Activated CD4-positive, alpha-beta T cell treated with anti-CD3 and anti-CD28 coated beads, Interleukin-2, amount 50 U/mL, for 24 hours (primary cell): Measurements from ENCODE around the gene BICD1.
A peak's percentile ranks its signal among the peaks of the same experiment; 100 is the strongest.

Experiments
- DNase-seq, 2 donors: peaks; one replicate each; pipeline ENCODE4 v3.0.0-alpha.2; 2020; ENCODE audit warnings: low read depth in 1 of 2, low spot score in 1 of 2

Gene BICD1

DNA sequence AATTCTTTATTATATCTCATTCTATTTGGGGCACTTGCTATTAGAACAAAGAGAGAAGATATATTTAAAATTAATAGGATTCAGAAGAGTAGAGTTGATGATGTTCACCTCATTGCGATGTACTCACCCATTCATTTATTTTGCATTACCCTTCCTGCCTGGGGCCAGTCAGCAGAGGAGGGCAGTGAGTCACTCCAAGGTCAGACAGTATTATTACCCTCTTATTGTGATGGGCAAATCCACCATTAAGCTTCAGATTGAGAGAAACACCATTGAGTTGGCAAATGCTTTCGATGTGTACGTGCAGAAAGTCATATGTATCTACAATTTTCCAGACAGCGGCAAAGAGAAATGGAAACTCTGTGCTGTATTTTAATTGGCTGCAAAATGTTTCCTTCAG, 134.2 kb downstream of the BICD1 start:
- DNase-seq, result no peak

DNA sequence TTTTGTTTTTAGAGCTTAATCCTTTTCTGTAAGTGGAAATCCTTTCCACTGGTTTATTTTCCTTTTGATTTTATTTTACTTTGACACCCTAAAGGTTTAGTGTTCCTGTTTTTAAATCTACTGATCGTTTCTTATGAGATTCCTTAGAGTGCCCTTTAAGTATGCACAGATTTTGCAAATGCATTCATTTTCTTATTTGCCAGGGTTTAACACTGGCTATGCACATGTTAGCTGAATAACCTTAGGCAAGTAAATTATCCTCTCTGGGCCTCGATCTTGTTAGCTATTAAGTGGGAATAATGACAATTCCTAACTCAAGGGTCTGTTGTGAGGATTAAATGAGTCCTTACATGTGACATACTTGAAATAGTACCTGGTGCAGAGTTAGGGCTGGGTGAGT, 136.0 kb downstream of the BICD1 start:
- DNase-seq, result no peak

- DNase-seq, result no peak
These were observed 141.9 kb downstream of the BICD1 start for GRCh38 chr12:32248441-32249140.

DNA sequence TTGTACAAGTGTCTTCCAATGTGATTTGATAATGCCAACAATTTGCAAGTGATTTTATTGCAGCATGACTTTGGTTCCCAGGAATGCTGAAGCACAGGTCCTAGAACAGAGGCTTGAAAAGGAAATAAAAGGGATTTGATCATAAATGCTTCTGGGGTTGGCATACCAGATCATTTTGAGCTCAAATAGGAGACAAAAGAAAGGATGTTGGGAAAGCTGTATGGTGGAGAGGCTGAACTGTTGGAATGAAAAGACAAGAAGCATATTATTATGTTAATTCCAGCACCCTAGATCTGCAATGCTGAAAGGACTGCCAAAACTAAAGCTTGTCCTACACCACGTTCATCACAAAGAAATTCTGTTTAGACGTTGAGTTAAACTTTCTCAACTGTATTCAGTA, 143.1 kb downstream of the BICD1 start:
- no peak for DNase-seq

GRCh38 chr12:32252199-32253073, 145.8 kb downstream of the BICD1 start:
- no peak for DNase-seq

- DNase-seq, result no peak
These were observed 146.6 kb downstream of the BICD1 start for GRCh38 chr12:32253154-32253790.

DNA sequence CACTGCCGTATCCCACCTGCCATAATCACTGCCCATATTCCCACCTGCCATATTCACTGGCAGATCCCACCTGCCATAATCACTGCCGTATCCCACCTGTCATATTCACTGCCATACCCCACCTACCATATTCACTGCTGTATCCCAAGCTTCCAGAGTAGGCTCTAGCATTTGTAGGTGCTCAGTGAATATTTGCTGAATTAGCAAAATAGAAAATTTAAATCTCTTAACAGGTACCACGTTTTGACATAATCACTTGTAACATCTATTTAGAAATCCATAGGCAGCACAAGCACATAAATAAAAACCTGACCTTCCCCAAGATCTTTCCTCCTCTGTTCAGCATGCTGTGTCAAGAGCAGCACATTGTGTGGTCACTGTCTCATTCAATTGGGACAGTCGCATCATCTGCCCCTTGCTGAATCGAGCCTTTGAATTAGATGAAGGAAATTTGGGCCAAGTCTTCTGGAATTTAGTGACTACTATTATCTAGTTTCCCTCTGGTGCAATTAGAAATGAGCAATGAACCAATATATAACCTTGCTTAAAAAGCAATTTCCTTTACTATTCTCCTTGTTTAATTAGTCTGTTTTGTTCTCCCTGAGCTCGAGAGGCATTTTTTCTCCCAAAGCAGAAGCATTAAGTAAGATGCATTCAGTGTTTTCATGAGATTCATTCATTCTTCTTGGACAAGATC, 147.8 kb downstream of the BICD1 start:
- DNase-seq, result no peak

DNA sequence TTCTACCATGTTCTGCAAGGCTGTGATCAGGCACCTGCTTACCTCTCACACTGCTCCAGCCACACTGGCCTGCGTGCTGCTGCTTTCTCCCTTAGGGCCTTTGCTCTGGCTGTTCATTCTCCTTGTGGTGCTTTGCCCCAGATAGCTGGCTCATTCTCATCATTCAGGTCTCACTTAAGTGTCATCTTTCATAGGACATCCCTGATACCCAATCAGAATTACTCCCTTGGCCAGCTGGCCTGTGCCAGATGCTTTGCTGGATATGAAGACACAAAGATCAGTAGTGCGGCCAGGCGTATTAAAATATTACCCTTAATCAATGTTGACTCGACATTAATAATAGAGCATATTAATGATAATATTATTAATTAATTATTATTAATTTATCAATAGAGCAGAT, 148.9 kb downstream of the BICD1 start:
- no peak for DNase-seq

GRCh38 chr12:32257695-32258496, 151.2 kb downstream of the BICD1 start:
- DNase-seq, result no peak

GRCh38 chr12:32260696-32261095, 154.0 kb downstream of the BICD1 start:
- no peak for DNase-seq

GRCh38 chr12:32261638-32262037, 155.0 kb downstream of the BICD1 start:
- DNase-seq, result no peak

DNA sequence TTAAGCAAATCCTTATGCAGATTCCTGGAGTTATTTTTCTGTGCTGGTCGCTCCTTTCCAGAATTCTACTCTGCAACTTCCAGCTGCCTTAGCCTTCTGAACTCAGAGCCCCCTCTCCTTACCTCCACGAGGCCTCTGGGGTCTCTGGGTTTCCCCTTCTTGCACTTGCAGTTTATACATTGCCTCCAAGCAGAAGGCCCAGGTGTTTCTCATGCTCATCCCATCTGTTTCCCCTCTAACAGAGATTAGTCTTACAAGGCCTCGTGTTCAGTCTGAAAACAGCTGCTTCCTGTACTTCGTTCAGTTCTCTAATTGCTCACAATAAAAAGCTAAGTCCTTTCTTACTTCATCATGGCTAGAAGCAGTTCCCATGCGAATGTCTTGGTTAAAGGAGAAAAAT, 158.3 kb downstream of the BICD1 start:
- no peak for DNase-seq

DNA sequence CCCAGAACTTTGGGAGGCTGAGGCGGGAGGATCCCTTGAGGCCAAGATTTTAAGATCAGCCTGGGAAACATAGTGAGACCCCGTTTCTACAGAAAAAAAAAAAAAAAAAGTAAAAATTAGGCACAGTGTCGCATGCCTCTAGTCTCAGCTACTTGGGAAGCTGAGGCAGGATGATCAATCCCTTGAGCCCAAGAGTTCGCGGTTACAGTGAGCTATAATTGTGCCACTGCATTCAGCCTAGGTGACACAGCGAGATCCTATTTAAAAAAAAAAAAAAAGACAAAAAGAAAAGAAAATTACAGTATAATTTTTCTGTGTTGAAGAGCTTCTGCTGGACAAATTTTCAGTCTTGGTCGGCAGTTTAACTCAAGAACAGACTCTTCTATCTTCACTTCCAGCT, 158.8 kb downstream of the BICD1 start:
- no peak for DNase-seq

GRCh38 chr12:32265951-32266350, 159.3 kb downstream of the BICD1 start:
- no peak for DNase-seq

DNA sequence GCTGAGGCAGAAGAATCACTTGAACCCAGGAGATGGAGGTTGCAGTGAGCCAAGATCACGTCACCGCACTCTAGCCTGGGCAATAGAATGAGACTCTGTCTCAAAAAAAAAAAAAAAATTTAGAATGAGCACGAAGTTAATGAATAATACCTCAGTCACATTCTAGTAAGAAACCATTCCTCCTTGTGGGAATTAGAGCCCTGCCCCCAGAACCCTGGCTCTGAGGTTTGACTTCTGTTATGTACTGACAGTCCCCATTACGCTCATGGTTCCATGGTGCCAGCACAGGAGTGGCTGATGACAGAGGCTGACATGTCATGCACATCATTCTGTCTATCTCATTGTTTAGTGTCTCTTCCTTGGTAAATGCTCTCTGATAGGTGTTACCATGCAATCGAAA, 160.1 kb downstream of the BICD1 start:
- DNase-seq, result no peak

GRCh38 chr12:32270818-32271710, 164.4 kb downstream of the BICD1 start:
- DNase-seq, result no peak

- no peak for DNase-seq
These were observed 165.8 kb downstream of the BICD1 start for GRCh38 chr12:32272465-32272864.

DNA sequence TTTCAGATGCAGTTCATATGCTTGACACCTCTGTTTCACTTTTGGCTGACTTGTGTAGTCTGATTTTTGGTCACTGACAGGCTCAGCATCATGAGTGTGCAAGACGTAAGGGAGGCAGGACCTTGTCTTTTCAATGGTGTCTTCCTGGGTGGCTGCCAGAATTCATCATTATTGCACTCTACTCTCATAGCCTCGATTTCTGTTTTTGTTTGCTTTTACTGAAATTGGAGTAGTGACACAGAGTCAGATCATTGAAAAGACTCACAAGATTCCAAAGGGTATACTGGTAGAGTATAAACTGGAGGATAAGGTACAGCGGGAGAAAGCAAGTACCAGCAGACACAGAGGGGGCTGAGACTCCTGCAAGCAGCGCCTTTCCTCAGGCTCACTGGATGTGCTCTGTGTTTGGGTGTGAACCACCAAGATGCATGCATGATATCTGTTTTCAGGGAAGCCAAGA, 166.4 kb downstream of the BICD1 start:
- no peak for DNase-seq

- DNase-seq, result peak in 1 of 2 donors; percentile 22
These were observed 167.1 kb downstream of the BICD1 start for GRCh38 chr12:32273712-32274111.

GRCh38 chr12:32274665-32275064, 168.0 kb downstream of the BICD1 start:
- no peak for DNase-seq
